ENCODE data around the gene CACNG3. TPM values are rescaled to one million over a fixed set of nuclear protein-coding genes. Genes with fewer than 3 reads are reported as not detected.

Gene CACNG3
- total and polyA plus RNA-seq, 7 experiments from 2014 or later, result not detected

GRCh38 chr16:24319126-24319814 lies 63.1 kb downstream of the CACNG3 start:
- H3K4me1 ChIP-seq (ENCODE audit: control insufficient read depth in 2 of 2, insufficient read depth in 2 of 2, low read length in 2 of 2), result no peaks in the 10 kb centered on the region
- H3K36me3 Mint-ChIP-seq, result no peaks in the 10 kb centered on the region
- H3K27ac Mint-ChIP-seq, result no peak overlapping the region
- ChIA-PET CTCF (no interaction called here), POLR2A (no interaction called here)
- H3K36me3 ChIP-seq (ENCODE audit: control insufficient read depth in 2 of 3, insufficient read depth in 3 of 3, low read length in 3 of 3), result no peaks in the 10 kb centered on the region
- H3K4me3 Mint-ChIP-seq, result no peak overlapping the region
- ATAC-seq, result no peak
- H3K9me3 ChIP-seq (ENCODE audit: control insufficient read depth in 2 of 3, low read length in 3 of 3), result no peaks in the 10 kb centered on the region
- intact Hi-C loops (cut with micrococcal nuclease), result no loop called here
- H3K9me3 Mint-ChIP-seq, result peaks cover 0 to 5% (median 0%) of the 10 kb centered on the region in 11 donors
- no peak overlapping the region for H3K27ac ChIP-seq (ENCODE audit: low read depth, low read length)
- no peak overlapping the region for H3K4me3 ChIP-seq (ENCODE audit: low read length)
- peaks cover 2 to 3% of the 10 kb centered on the region in 2 donors for H3K27me3 ChIP-seq (ENCODE audit: control insufficient read depth in 2 of 2, insufficient read depth in 2 of 2, low read length in 2 of 2)
- peaks cover 0 to 1% (median 0%) of the 10 kb centered on the region in 7 donors for H3K4me1 Mint-ChIP-seq
- DNase-seq, result no peak
- peaks cover 9 to 48% (median 27%) of the 10 kb centered on the region in 5 donors for H3K27me3 Mint-ChIP-seq

- no peaks in the 10 kb centered on the region for H3K36me3 Mint-ChIP-seq
- DNase-seq (no peak), ATAC-seq (no peak)
- POLR2A ChIA-PET, result no interaction called here
- H3K27ac Mint-ChIP-seq, result no peak overlapping the region
- Histone ChIP-seq H3K4me1 (ENCODE audit: control insufficient read depth in 2 of 2, insufficient read depth in 2 of 2, low read length in 2 of 2) (no peaks in the 10 kb centered on the region), H3K36me3 (ENCODE audit: control insufficient read depth in 2 of 3, insufficient read depth in 3 of 3, low read length in 3 of 3) (no peaks in the 10 kb centered on the region), H3K4me3 (ENCODE audit: low read length) (no peak overlapping the region), H3K9me3 (ENCODE audit: control insufficient read depth in 2 of 3, low read length in 3 of 3) (no peaks in the 10 kb centered on the region), H3K27me3 (ENCODE audit: control insufficient read depth in 2 of 2, insufficient read depth in 2 of 2, low read length in 2 of 2) (peaks cover 2 to 3% of the 10 kb centered on the region in 2 donors), H3K27ac (ENCODE audit: low read depth, low read length) (no peak overlapping the region)
- peaks cover 0 to 1% (median 0%) of the 10 kb centered on the region in 7 donors for H3K4me1 Mint-ChIP-seq
- H3K4me3 Mint-ChIP-seq, result no peak overlapping the region
- intact Hi-C loops (cut with micrococcal nuclease), result no loop called here
- peaks cover 0 to 2% (median 0%) of the 10 kb centered on the region in 11 donors for H3K9me3 Mint-ChIP-seq
- CTCF ChIA-PET, result no interaction called here
- H3K27me3 Mint-ChIP-seq, result peaks cover 8 to 43% (median 18%) of the 10 kb centered on the region in 5 donors
Observed at GRCh38 chr16:24322106-24322505, 66.0 kb downstream of the CACNG3 start.

GRCh38 chr16:24324421-24324820 lies 68.3 kb downstream of the CACNG3 start:
- Histone ChIP-seq H3K27me3 (ENCODE audit: control insufficient read depth in 2 of 2, insufficient read depth in 2 of 2, low read length in 2 of 2) (peaks cover 0 to 3% of the 10 kb centered on the region in 2 donors), H3K36me3 (ENCODE audit: control insufficient read depth in 2 of 3, insufficient read depth in 3 of 3, low read length in 3 of 3) (no peaks in the 10 kb centered on the region), H3K9me3 (ENCODE audit: control insufficient read depth in 2 of 3, low read length in 3 of 3) (no peaks in the 10 kb centered on the region), H3K4me3 (ENCODE audit: low read length) (no peak overlapping the region), H3K4me1 (ENCODE audit: control insufficient read depth in 2 of 2, insufficient read depth in 2 of 2, low read length in 2 of 2) (no peaks in the 10 kb centered on the region), H3K27ac (ENCODE audit: low read depth, low read length) (no peak overlapping the region)
- H3K36me3 Mint-ChIP-seq, result no peaks in the 10 kb centered on the region
- no peaks in the 10 kb centered on the region for H3K4me1 Mint-ChIP-seq
- ATAC-seq (no peak), DNase-seq (no peak)
- CTCF ChIA-PET, result no interaction called here
- intact Hi-C loops (cut with micrococcal nuclease), result no loop called here
- H3K27me3 Mint-ChIP-seq, result peaks cover 8 to 39% (median 23%) of the 10 kb centered on the region in 5 donors
- no peak overlapping the region for H3K27ac Mint-ChIP-seq
- POLR2A ChIA-PET, result no interaction called here
- H3K9me3 Mint-ChIP-seq, result peaks cover 0 to 2% (median 0%) of the 10 kb centered on the region in 11 donors
- H3K4me3 Mint-ChIP-seq, result no peak overlapping the region

- intact Hi-C loops (cut with micrococcal nuclease), result no loop called here
- H3K27ac Mint-ChIP-seq, result no peak overlapping the region
Observed at GRCh38 chr16:24328835-24329452, 72.8 kb downstream of the CACNG3 start.

GRCh38 chr16:24332178-24332577 lies 76.0 kb downstream of the CACNG3 start:
- no peak overlapping the region for H3K27ac Mint-ChIP-seq
- Histone ChIP-seq H3K9me3 (ENCODE audit: control insufficient read depth in 2 of 3, low read length in 3 of 3) (peaks cover 0 to 3% (median 0%) of the 10 kb centered on the region in 3 experiments), H3K36me3 (ENCODE audit: control insufficient read depth in 2 of 3, insufficient read depth in 3 of 3, low read length in 3 of 3) (no peaks in the 10 kb centered on the region), H3K27ac (ENCODE audit: low read depth, low read length) (no peak overlapping the region), H3K4me3 (ENCODE audit: low read length) (no peak overlapping the region), H3K4me1 (ENCODE audit: control insufficient read depth in 2 of 2, insufficient read depth in 2 of 2, low read length in 2 of 2) (no peaks in the 10 kb centered on the region), H3K27me3 (ENCODE audit: control insufficient read depth in 2 of 2, insufficient read depth in 2 of 2, low read length in 2 of 2) (no peaks in the 10 kb centered on the region)
- H3K27me3 Mint-ChIP-seq, result peaks cover 2 to 9% (median 5%) of the 10 kb centered on the region in 5 donors
- ATAC-seq (no peak), DNase-seq (no peak)
- POLR2A ChIA-PET, result no interaction called here
- H3K36me3 Mint-ChIP-seq, result no peaks in the 10 kb centered on the region
- H3K4me1 Mint-ChIP-seq, result no peaks in the 10 kb centered on the region
- intact Hi-C loops (cut with micrococcal nuclease), result no loop called here
- CTCF ChIA-PET, result no interaction called here
- no peak overlapping the region for H3K4me3 Mint-ChIP-seq
- H3K9me3 Mint-ChIP-seq, result peaks cover 0 to 11% (median 3%) of the 10 kb centered on the region in 11 donors

More at GRCh38 chr16:24328835-24329452, 72.8 kb downstream of the CACNG3 start:
- ChIA-PET POLR2A (no interaction called here), CTCF (no interaction called here)
- H3K4me3 Mint-ChIP-seq, result no peak overlapping the region
- ATAC-seq, result no peak
- Histone ChIP-seq H3K27ac (ENCODE audit: low read depth, low read length) (no peak overlapping the region), H3K9me3 (ENCODE audit: control insufficient read depth in 2 of 3, low read length in 3 of 3) (no peaks in the 10 kb centered on the region), H3K4me3 (ENCODE audit: low read length) (no peak overlapping the region), H3K4me1 (ENCODE audit: control insufficient read depth in 2 of 2, insufficient read depth in 2 of 2, low read length in 2 of 2) (no peaks in the 10 kb centered on the region), H3K27me3 (ENCODE audit: control insufficient read depth in 2 of 2, insufficient read depth in 2 of 2, low read length in 2 of 2) (no peaks in the 10 kb centered on the region), H3K36me3 (ENCODE audit: control insufficient read depth in 2 of 3, insufficient read depth in 3 of 3, low read length in 3 of 3) (no peaks in the 10 kb centered on the region)
- no peaks in the 10 kb centered on the region for H3K4me1 Mint-ChIP-seq
- DNase-seq, result no peak
- peaks cover 0 to 3% (median 0%) of the 10 kb centered on the region in 11 donors for H3K9me3 Mint-ChIP-seq
- peaks cover 4 to 22% (median 16%) of the 10 kb centered on the region in 5 donors for H3K27me3 Mint-ChIP-seq
- no peaks in the 10 kb centered on the region for H3K36me3 Mint-ChIP-seq

DNA sequence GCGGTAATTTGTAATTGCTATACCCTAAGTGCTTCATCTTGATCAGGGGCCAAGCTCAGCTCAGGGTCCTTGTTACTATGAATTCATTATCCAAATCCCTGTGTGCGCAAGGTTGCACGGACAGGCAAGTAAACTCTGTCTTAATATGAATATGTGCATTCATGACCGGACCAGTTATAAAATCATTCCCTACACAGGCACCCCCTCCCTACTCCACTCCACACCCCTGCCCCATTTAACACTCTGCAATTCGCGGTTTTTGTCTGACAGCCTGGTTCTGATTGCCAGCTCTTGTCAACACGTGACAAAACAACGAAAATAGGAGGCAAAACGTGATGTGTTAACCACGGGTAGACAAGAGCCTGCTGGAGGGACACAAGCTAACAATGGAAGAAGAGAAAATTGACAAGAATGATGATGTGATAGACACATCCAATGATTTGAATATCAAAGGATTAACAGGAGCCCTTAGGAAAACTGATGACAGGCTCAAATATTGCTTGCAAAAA lies 76.5 kb downstream of the CACNG3 start:
- no peak overlapping the region for H3K4me3 Mint-ChIP-seq
- intact Hi-C loops (cut with micrococcal nuclease), result no loop called here
- ATAC-seq (no peak), DNase-seq (no peak)
- peaks cover 0 to 3% (median 0%) of the 10 kb centered on the region in 3 experiments for H3K9me3 ChIP-seq (ENCODE audit: control insufficient read depth in 2 of 3, low read length in 3 of 3)
- peaks cover 0 to 11% (median 3%) of the 10 kb centered on the region in 11 donors for H3K9me3 Mint-ChIP-seq
- H3K36me3 Mint-ChIP-seq, result no peaks in the 10 kb centered on the region
- H3K4me1 ChIP-seq (ENCODE audit: control insufficient read depth in 2 of 2, insufficient read depth in 2 of 2, low read length in 2 of 2), result no peaks in the 10 kb centered on the region
- peaks cover 2 to 10% (median 5%) of the 10 kb centered on the region in 5 donors for H3K27me3 Mint-ChIP-seq
- H3K4me1 Mint-ChIP-seq, result no peaks in the 10 kb centered on the region
- no peak overlapping the region for H3K4me3 ChIP-seq (ENCODE audit: low read length)
- CTCF ChIA-PET, result no interaction called here
- no peak overlapping the region for H3K27ac ChIP-seq (ENCODE audit: low read depth, low read length)
- H3K36me3 ChIP-seq (ENCODE audit: control insufficient read depth in 2 of 3, insufficient read depth in 3 of 3, low read length in 3 of 3), result no peaks in the 10 kb centered on the region
- POLR2A ChIA-PET, result no interaction called here
- H3K27me3 ChIP-seq (ENCODE audit: control insufficient read depth in 2 of 2, insufficient read depth in 2 of 2, low read length in 2 of 2), result no peaks in the 10 kb centered on the region
- H3K27ac Mint-ChIP-seq, result no peak overlapping the region
